MCF 10A (cell line): Measurements from ENCODE around the gene CPA4. TPM values are rescaled to one million over a fixed set of nuclear protein-coding genes. Genes with fewer than 3 reads are reported as not detected.

Source experiments
- BruUV-seq: library from RNA; stranded (reverse); fragments of 400-500 nt; replicated peaks from 2 replicates; lab custom pipeline; 2021; lab: Mats Ljungman, UMichigan
- CTCF ChIA-PET: fragments of 300-600 bp; sonication (Branson Sonifier 250); formaldehyde crosslinking; extraction: SDS; loops from one replicate; lab custom pipeline; 2021; ENCODE audit warnings: antibody characterized with exemption, inconsistent platforms; lab: Yijun Ruan, JAX
- POLR2A ChIA-PET: fragments of 300-600, 350-650 bp; sonication (Branson Sonifier 250); formaldehyde crosslinking; extraction: SDS; loops from one replicate; lab custom pipeline; 2020; ENCODE audit warnings: antibody characterized with exemption, inconsistent platforms; lab: Yijun Ruan, JAX
- DNase-seq: peaks from one replicate; pipeline ENCODE4 v3.0.0-alpha.2; 2018; ENCODE audit not compliant: unreplicated experiment
- H3K27ac Mint-ChIP-seq: one replicate; pipeline ENCODE4 v1.8.0; 2022; ENCODE audit warnings: mild to moderate bottlenecking, low read depth, mixed read lengths; ENCODE audit not compliant: unreplicated experiment
- H3K27me3 Mint-ChIP-seq: one replicate; pipeline ENCODE4 v1.8.0; 2022; ENCODE audit warnings: mixed read lengths; ENCODE audit not compliant: insufficient read depth, unreplicated experiment
- H3K36me3 Mint-ChIP-seq: one replicate; pipeline ENCODE4 v1.8.0; 2022; ENCODE audit warnings: mild to moderate bottlenecking, moderate library complexity, mixed read lengths; ENCODE audit not compliant: insufficient read depth, unreplicated experiment
- H3K4me1 Mint-ChIP-seq: one replicate; pipeline ENCODE4 v1.8.0; 2022; ENCODE audit warnings: mixed read lengths; ENCODE audit not compliant: insufficient read depth, unreplicated experiment
- H3K4me3 Mint-ChIP-seq: one replicate; pipeline ENCODE4 v1.8.0; 2022; ENCODE audit warnings: mild to moderate bottlenecking, moderate library complexity, mixed read lengths; ENCODE audit not compliant: unreplicated experiment
- H3K9me3 Mint-ChIP-seq: one replicate; pipeline ENCODE4 v1.8.0; 2022; ENCODE audit warnings: mixed read lengths; ENCODE audit not compliant: unreplicated experiment
- CTCF ChIP-seq: fragments of 200-600 bp; IDR thresholded peaks from one replicate; pipeline ENCODE4 v1.8.0; 2022; ENCODE audit warnings: antibody characterized with exemption, mild to moderate bottlenecking; ENCODE audit not compliant: unreplicated experiment
- intact Hi-C: fragments of 100-400 bp; cut with micrococcal nuclease; formaldehyde crosslinking; loops from 2 replicates; pipeline ENCODE4 v1.14.1; 2022
- total RNA-seq: library from RNA; stranded (reverse); gene quantifications from 2 replicates; pipeline ENCODE4 v1.2.3, GENCODE V29; 2022

The CPA4 gene
- total RNA-seq, 1 experiment from 2014 or later = 4.3 TPM

GRCh38 chr7:130344271-130344866 lies 51.4 kb downstream of the CPA4 start, which contains the start of gene CPA5:
Gene CPA5, plus strand, starts transcription at chr7:130344816. Its CDS starts 1,670 bp downstream, at chr7:130346486.
- no peaks in the 10 kb centered on the region for H3K27me3 Mint-ChIP-seq
- H3K4me1 Mint-ChIP-seq = no peaks in the 10 kb centered on the region
- H3K9me3 Mint-ChIP-seq = no peaks in the 10 kb centered on the region
- H3K27ac Mint-ChIP-seq = no peak within 1 kb of the TSS
- POLR2A ChIA-PET = interaction anchor here (2.3 kb wide), 1 partner anchor 12 kb away, joined by 7 read pairs; no protein-coding TSS in a partner anchor
- no peak for TF ChIP-seq CTCF
- no peaks in the 10 kb centered on the region for H3K36me3 Mint-ChIP-seq
- intact Hi-C loops = no loop called here
- BruUV-seq = no TSS peak
- no peak within 1 kb of the TSS for H3K4me3 Mint-ChIP-seq
- CTCF ChIA-PET = no interaction called here
- DNase-seq = no peak

- no peak for TF ChIP-seq CTCF
- H3K27me3 Mint-ChIP-seq = no peaks in the 10 kb centered on the region
- DNase-seq = no peak
- H3K27ac Mint-ChIP-seq = no peak overlapping the region
- no peaks in the 10 kb centered on the region for H3K36me3 Mint-ChIP-seq
- ChIA-PET CTCF (interaction anchor here (0.6 to 1.1 kb wide), 2 partner anchors 12 to 16 kb away, joined by 3 to 5 read pairs; no protein-coding TSS in a partner anchor), POLR2A (interaction anchor here (2.3 kb wide), 1 partner anchor 12 kb away, joined by 7 read pairs; no protein-coding TSS in a partner anchor)
- intact Hi-C loops = no loop called here
- peaks cover 4% of the 10 kb centered on the region for H3K4me1 Mint-ChIP-seq
- BruUV-seq = no TSS peak
- H3K4me3 Mint-ChIP-seq = no peak overlapping the region
- no peaks in the 10 kb centered on the region for H3K9me3 Mint-ChIP-seq
These were observed 52.2 kb downstream of the CPA4 start for GRCh38 chr7:130345136-130345535.

GRCh38 chr7:130345725-130346124 lies 52.8 kb downstream of the CPA4 start:
- Mint-ChIP-seq H3K4me1 (peaks cover 10% of the 10 kb centered on the region), H3K36me3 (no peaks in the 10 kb centered on the region), H3K9me3 (no peaks in the 10 kb centered on the region), H3K27me3 (no peaks in the 10 kb centered on the region), H3K27ac (no peak overlapping the region), H3K4me3 (no peak overlapping the region)
- TF ChIP-seq CTCF = no peak
- intact Hi-C loops = no loop called here
- CTCF ChIA-PET = interaction anchor here (0.6 to 1.1 kb wide), 4 partner anchors 13 to 822 kb away, joined by 3 to 5 read pairs (median 4); no protein-coding TSS in a partner anchor
- no peak for DNase-seq
- POLR2A ChIA-PET = interaction anchor here (2.3 kb wide), 1 partner anchor 13 kb away, joined by 7 read pairs; no protein-coding TSS in a partner anchor
- no TSS peak for BruUV-seq

- no TSS peak for BruUV-seq
- H3K36me3 Mint-ChIP-seq = no peaks in the 10 kb centered on the region
- H3K27me3 Mint-ChIP-seq = no peaks in the 10 kb centered on the region
- H3K4me1 Mint-ChIP-seq = peaks cover 11% of the 10 kb centered on the region
- TF ChIP-seq CTCF = no peak
- CTCF ChIA-PET = interaction anchor here (0.6 to 1.1 kb wide), 6 partner anchors 12 to 822 kb away, joined by 3 to 5 read pairs (median 3); no protein-coding TSS in a partner anchor
- no peaks in the 10 kb centered on the region for H3K9me3 Mint-ChIP-seq
- POLR2A ChIA-PET = interaction anchor here (2.3 kb wide), 1 partner anchor 14 kb away, joined by 7 read pairs; no protein-coding TSS in a partner anchor
- DNase-seq = no peak
- no peak overlapping the region for H3K4me3 Mint-ChIP-seq
- intact Hi-C loops = no loop called here
- no peak overlapping the region for H3K27ac Mint-ChIP-seq
These were observed 53.4 kb downstream of the CPA4 start for GRCh38 chr7:130346177-130346905.
